HG03558 (cell line): ENCODE data around the gene KLHL29.

ENCODE experiments used
- ATAC-seq: cut with Tn5 transposase; IDR thresholded peaks from one replicate; pipeline ENCODE4 v1.9.1; 2021; ENCODE audit warnings: moderate number of reproducible peaks; ENCODE audit not compliant: unreplicated experiment; ENCODE audit errors: extremely low read depth

Gene KLHL29

DNA sequence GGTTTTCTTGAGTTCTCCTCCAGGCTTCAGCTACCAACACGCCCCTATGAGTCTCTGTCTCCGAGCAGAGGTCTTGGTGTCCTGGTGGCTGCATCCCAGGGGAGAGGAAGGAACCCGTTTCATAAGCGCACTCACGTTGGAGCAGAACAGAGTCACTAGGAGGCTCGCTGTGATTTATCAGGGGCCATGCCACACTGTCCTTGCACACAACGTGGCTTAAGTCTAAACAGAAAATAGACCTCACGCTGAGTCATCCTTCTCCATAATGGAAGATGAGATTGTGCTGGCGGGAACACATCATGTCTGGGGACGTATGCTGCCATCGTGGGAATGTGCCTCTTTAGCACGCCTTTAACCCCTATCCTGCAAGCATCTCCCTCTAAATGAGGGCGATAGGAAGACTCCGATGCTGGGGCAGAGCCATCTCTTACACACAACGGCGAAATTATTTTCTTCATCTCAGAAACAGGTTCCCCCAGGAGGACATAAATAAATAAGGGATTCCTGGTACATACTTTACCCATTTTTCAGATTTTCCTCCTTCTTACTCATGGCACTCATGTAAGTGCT lies 211.4 kb downstream of the KLHL29 start:
- no peak for ATAC-seq

DNA sequence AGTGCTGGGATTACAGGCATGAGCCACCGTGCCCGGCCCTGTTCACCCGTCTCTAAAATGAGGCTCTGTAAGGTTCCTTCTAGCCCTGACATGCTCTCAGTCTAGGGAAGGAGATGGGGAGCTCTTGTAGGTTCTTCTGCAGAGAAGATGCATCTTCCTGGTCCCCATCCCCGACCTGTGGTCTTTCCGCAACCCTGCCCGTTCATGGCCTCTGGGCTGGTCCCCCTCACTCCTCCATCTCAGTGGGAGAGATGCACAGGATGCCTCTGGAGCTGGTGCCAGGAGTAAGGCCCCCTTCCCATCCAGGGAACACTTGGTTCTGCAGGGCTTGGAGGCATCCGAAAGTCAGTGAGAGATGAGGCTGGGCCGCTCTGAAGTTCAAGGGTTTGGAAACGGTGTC lies 212.7 kb downstream of the KLHL29 start:
- no peak for ATAC-seq

DNA sequence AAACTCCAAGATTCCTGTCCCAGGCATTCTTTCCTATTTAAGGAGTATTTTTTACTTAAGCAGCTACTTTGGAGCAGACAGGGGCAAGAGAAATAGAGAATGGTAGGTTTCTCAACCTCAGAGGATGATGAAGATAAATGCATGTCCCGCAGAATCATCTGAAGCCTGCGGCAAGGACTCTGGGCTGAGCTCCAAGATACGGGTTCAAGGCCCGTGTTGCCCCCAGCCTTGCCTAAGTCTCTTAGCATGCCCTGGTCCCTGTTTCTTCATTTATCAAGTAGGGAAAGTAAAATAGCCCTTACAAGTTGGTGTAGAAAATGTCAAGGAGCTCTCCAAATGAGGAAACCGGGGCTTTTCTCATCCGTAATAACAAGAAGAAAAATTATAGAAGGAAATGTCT lies 214.0 kb downstream of the KLHL29 start:
- ATAC-seq, result no peak

DNA sequence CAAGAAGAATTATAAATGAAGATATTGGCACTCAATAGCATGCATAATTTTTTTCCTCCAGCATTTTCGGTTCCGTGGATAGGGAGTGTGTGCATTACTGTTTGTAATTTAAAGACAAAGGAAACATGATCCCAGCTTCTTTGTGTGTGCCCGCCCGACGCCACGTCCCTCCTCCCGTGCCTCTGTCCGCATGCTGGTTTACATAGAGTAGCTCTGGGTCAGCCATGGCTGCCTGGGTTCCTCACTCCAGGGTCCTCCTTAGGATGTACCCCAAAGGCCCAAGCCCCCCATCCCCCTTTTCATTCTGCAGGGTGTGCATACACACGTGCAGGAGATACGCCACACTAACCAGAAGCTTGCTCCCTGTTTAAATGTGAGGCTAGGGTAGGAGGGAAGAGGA lies 214.7 kb downstream of the KLHL29 start:
- ATAC-seq, result no peak

DNA sequence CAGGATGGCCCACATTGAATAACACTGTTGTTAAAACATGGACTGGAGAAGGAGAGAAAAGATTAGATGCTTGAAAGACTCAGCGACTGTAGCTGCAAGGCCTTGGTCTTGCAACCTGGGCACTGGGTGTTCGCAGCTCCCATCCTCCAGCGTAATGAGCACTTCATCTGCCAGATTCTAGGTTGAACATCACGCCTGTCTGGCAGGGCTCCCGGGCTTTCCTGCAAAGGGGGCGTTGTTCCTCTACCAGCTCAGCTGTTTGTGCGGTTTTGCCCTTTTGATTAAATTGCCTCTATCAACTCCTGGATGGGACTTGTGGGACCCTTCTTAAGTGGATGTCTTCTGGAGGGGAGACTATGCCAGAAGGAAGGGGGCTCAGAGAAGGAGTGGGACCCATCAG lies 215.4 kb downstream of the KLHL29 start:
- ATAC-seq, result no peak

DNA sequence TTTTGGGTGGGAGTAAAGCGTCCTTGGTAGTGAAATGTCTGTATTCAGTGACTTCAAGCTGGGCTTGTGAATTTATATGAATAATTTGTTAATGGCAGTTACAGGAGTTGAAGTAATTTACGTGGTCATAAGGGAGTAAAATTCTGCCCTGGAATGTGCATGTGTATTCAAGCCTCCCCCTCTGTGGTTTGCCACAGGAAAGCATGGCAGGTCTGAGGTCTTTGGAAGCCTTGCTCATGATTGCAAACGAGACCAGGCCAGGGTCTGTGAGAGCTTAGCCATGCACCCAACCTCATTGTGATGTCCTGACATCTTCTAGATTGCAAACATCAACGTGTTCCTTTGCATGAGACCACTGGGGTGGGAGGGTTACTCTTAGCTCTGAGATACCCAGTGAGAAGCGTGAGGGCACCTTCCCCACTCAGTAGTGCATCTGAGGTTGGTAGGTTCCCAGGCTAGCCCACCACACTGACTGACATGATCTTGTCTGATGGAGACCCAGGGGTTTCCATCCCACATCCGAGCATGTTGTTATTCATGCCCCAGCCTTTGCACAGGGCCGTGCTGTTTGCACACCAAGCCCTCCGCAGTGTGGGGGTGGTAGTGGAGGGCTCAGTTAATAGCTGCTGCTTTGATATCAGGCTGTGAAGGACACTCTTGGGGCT lies 216.5 kb downstream of the KLHL29 start:
- ATAC-seq, result no peak

DNA sequence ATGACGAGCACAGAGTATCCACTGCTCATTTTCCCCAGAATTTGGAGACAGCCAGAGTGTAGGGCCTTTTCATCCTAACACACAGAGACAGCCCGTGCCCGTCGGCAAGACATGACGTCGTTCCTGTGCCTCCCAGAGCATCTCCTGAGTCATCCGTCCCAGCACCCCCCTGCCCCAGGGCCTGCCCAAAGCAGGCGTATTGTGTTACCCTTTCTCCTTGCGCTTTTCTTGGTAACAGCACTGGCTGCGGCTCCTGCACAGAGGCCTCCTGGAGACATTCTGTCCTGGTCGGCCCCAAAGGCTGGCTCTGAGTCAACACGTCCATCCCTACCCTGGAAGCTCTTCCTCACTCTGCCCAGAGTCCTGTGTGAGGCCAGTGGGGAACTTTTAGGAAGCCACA lies 217.1 kb downstream of the KLHL29 start:
- ATAC-seq, result no peak

DNA sequence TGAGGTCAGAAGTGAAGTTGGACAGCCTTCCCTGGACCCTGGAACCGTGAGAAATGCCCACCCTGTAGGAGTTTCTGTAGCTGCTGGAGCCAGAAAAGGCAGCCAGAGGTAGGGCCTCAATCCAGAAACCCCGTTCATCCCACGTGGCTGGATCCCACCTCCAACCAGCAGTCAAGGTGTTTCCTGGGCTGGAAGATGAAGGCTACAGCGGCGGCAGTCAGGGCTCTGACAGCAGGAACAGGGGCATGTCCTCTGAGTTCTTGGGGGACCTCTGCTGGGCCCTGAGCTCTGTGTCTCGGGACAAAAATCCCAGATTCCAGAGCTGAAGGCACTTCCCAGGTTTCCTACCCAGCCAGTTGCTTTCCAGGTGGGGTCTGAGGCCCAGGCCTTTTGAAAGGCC lies 218.2 kb downstream of the KLHL29 start:
- ATAC-seq, result no peak

DNA sequence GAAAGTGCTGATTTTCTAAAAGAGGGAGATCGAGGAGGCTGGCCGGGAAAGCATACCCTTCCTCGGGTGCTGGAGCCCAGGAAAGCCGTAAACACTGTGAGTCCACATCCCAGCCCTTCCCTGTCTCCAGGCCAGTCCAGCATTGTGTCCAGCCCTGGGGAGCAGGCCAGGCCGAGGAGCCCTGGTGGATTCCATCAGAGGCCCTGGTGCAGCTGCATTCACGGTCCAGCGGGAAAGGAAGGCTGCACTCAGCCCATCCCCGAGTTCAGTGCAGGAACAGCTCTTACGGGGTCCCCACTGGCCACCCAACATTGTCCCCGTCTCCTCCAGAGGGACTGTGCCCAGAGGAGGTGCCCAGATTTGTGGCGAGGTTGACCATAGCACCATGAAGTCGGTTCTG lies 218.6 kb downstream of the KLHL29 start:
- ATAC-seq, result no peak

DNA sequence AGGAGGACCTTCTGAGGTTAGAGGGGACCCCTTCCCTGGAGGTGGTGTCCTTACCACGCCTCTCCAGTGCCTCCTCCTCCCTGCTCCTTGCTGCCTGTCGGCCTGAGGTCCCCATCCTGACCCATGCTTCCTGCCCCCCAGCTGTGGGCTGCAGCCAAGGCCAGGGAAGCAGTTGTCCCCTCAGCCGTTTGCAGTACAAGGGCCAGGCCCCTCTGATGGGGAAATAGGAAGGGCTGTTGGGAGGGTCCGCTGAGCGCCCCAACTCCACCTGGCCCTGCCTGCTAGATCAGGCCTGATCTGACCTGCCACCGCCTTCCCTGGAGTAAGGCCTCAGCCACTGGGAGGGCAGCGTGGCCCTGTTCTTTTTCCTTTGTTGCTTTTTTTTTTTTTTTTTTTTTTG lies 219.8 kb downstream of the KLHL29 start:
- no peak for ATAC-seq

DNA sequence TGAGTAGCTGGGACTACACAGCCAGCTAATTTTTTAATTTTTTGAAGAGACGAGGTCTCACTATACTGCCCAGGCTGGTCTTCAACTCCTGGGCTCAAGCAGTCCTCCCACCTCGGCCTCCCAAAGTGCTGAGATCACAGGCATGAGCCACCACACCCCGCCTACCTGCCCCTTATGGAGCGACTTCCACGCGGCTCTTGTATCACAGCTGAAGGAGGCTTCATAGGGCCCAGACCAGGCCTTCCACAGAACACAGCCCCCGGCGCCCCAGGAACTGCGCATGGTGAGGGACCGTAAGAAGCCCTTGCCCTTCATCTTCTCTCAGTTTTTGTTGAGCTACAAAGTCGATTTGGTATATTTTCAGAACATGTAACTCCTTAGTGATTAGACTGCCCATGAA lies 220.3 kb downstream of the KLHL29 start:
- no peak for ATAC-seq

DNA sequence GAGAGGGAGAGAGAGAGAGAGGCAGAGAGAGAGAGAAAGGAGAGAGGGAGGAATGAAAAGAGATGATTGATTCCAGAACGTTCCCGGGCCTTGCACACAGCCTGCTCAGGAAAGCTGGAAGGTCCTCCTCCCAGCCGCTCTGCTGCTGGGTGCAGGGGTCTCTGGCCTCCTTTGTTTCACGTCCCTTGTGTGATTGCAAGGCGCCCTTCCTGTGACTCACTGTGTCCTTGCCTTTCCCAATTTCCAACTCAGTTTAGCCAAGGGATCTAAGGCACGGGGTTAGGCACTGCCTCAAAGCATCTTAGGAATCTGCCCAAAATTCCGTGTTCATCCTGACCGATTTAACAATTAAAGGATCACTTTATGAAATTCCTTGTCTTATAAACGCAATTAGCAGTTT lies 221.2 kb downstream of the KLHL29 start:
- no peak for ATAC-seq

DNA sequence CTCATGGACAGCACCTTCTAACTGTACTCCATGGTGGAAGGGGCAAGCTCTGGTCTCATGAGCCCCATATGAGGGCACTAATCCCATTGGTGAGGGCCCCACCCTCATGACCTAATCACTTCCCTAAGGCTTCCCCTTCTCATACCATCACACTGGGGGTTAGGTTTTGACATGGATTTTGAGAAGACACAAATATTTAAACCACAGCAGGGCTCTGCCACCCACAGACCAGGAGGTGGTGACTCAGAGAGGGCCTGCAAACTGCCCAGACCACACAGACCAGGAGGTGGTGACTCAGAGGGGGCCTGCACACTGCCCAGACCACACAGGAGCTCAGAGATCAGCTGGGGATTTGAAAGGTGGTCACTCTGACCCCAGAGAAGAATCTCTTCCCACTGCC lies 222.0 kb downstream of the KLHL29 start:
- no peak for ATAC-seq

DNA sequence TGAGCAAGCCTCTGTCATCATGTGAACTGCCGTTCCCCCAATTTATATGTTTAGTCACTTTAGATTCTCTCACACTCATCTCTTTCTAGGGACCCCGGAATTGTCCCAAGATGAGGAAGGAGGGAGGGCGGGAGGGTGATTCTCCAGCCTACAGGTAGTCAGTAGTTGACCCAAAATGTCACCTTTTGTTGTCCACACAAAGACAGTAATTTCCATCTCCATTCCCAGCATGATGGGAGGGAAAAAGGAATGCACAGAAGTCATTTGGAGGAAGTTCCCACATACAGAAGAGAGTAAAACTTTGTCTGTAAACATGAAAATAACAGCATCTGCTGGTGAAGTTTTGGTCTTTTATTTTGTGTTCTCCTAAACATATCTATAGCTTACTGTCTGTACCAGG lies 222.9 kb downstream of the KLHL29 start:
- ATAC-seq, result no peak

DNA sequence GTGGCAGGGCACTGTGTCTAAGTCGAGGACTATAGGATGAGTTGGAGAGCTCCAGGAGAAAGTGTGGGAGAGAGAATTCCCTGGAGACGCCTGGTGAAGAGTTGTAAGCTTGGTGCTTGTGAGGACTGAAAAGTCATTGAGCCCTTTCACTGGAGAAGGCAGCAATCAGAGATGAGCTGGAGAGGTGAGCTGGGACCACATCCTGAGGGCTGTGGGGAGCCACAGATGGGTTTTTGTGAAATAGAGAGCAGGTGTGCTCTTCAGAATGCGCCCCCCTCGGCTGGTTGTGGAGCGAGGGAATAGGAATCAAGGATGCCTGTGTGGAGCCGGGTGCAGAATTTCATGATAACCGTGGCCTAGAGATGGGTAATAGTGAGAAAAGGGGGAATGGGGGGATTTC lies 224.3 kb downstream of the KLHL29 start:
- ATAC-seq, result no peak

DNA sequence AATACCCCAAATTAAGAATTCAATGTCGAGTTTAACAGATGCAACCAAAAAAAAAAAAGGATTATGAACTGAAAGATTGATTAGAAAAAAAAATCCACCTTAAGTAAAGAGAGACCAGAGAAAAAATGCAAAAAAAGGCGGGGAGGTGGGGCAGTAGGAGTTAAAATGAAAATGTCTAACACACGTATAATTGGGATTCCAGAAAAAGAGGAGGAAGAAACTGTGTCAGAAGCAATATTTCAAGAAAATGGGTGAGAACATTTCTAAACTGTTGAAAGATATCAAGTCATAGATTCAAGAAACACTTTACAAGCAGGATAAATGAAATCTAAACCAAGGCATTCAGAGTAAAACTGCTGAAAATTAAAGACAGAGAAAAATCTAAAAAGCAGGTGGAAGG lies 226.9 kb downstream of the KLHL29 start:
- ATAC-seq, result no peak

DNA sequence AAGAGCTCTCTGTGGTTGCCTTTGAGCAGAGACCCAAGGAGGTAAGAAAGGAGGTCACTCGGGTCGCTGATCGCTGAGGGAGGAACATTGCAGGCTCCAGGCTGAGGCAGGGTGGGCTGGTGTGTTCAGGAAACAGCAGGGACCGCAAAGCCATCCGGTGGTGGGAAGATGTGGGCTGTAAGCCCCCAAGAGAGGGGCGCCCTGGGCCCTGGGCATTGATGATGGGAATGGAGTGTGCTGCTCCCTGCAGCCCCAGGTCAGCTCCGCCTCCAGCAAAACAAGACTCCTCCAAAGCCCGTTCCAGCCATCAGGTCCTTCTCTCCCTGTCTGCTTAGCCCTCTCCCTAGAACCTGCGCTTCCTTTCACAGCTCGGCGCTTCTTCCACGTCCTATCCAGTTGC lies 229.7 kb downstream of the KLHL29 start:
- no peak for ATAC-seq

DNA sequence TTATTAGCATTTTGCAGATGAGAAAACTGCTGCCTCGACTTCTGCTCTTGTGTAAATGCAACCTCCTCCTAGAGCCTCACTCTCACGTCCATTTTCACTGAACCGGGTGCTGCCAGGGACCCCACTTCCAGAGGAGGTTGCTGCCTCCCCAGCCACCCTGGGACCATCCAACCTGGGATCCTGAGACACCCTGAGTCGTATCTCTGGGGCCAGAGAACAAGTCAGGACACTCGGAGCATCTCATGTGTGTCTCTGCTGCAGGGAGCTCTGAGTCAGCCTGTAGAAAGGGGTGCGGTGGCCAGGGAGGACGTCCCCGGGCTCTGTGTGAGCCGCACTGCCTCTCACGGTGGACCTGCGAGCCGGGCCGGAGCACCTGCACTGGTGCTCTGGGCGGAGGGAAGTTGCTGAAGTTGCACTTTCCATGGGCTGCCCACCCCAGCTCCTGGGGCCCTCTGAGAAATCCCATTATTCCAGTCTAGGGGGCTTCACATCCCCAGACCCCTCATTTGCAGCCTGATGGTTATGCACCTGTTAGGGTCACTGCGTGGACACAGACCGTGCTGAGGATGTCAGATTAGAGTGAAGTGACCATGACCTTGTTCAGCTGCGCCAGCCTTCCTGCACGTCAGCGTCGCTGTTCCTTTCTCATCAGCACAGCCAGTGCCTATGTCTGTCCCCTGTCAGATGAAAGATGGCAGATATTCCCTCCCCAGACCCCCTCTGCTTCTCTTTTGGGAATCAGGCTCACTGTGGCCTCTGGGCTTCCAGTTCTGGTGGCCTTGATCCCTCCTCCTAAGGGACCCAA lies 230.4 kb downstream of the KLHL29 start:
- no peak for ATAC-seq

DNA sequence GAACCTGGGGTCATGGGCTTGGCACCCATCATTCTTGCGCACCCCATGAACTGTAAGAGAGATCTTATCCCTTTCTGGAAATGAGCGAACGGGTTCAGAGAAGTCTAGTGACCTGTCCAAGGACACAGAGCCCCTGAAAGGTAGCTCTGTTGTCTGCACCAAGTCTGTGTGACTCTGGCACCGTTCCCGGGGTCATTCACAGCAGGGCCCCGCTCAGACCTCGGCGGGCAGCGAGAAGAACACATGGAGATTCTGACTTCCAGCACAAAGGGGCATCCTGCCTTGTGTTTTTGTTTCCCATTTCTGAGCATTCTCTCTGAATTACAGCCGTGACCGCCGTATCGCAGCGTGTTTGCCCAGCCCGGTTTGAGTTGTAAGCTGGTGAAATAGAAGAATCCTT lies 231.7 kb downstream of the KLHL29 start:
- ATAC-seq, result no peak

DNA sequence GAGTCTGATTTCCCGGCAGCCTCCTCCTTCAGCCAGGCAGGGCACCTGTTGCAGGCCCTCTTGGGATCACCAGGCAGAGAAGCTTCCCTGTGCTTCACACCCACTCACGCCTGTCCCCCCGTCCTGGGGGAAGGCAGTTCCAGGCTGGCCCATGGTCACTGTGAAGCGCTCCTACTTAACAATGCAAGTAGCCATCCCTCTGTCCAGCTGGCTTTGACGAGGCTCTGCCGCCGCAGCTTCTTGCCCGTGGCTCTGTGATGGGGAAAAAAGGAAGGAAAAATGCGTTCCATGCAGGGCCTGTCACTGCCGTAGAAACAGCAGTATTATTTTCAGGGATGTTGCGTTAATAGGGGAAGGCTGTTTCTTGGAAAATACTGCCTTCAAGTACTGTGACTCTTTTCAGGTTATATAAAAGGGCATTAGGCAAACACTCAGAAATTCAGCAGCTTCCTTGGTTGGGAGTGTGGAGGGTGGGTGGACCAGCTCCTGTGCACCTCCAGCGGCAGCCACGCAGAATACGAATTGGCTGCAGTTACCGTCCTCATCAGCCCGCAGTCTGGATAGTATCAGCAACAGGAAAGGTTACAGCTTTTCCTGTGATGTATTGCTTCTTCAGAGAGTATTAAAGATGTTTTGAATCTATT lies 232.3 kb downstream of the KLHL29 start:
- ATAC-seq, result no peak

DNA sequence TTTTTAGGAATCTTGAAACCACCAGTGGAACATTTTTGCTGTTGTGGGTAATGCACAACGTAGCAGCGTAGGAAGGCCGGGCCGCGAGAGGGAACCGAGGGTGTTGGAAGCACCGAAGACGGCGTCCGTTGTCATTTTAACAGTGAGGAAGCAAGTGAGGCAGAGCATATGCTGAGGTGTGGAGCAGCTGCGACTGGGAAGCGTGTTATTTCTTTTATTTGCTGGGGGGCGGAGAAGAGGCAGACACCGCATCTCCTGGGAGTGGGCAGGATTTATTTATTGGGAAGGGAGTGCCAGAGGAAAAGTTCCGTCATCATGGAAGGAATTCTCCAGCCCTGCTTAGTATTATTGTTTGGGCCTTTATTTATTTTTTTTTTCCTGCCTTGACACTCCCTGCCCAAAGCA lies 232.8 kb downstream of the KLHL29 start:
- no peak for ATAC-seq
